Ovary (tissue), 3 donors: ENCODE measurements around the gene TBX21.

Experiments
- POLR2A ChIP-seq: fragments of 450-650 bp; IDR thresholded peaks from one replicate; pipeline ENCODE4 v1.6.1; 2017; ENCODE audit warnings: antibody characterized with exemption, mild to moderate bottlenecking, moderate library complexity
- TF ChIP-seq, protein P1 (sequence below), 3 donors: fragments of 450-650 bp in 2 of 3; fragments of 200-600 bp in 1 of 3; IDR thresholded peaks; one replicate each; pipeline versions ENCODE4 v1.5.1 to v1.8.0; 2016 to 2022; ENCODE audit warnings: antibody characterized with exemption in 3 of 3, mild to moderate bottlenecking in 1 of 3
- donor health status: DM: no; HTN: no; CAD: no.

DNA sequence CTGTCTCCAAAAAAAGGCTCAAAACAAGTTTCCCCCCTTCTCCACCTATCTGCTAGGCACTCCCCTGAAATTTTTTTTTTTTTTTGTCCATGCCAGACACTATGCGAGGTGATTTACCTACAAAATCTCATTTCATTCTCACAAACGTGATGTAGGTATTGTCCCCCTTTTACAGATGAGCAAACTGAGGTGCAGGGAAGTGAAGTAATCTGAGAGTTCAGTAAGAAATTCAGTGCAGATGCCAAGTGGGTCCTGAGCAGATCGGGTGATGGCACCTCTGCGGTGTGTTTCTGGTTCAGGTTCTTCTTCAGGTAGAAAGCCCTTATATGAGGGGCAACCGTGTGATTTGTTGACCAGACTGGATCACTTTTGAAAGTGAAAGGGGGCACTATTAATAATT, 29.4 kb upstream of the TBX21 start:
- TF ChIP-seq, protein P1, sequence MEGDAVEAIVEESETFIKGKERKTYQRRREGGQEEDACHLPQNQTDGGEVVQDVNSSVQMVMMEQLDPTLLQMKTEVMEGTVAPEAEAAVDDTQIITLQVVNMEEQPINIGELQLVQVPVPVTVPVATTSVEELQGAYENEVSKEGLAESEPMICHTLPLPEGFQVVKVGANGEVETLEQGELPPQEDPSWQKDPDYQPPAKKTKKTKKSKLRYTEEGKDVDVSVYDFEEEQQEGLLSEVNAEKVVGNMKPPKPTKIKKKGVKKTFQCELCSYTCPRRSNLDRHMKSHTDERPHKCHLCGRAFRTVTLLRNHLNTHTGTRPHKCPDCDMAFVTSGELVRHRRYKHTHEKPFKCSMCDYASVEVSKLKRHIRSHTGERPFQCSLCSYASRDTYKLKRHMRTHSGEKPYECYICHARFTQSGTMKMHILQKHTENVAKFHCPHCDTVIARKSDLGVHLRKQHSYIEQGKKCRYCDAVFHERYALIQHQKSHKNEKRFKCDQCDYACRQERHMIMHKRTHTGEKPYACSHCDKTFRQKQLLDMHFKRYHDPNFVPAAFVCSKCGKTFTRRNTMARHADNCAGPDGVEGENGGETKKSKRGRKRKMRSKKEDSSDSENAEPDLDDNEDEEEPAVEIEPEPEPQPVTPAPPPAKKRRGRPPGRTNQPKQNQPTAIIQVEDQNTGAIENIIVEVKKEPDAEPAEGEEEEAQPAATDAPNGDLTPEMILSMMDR (IDR thresholded peaks at IDR 0.05): no peak
- no peak for TF ChIP-seq POLR2A
